HS-5 (cell line): ENCODE measurements around the gene PLEKHA7.
"Not testable (repeated sequence)": the region's sequence is repeated elsewhere in the genome, so short reads cannot be mapped to it uniquely, and the experiment has no call there.

Experiments
- DNase-seq: peaks from one replicate; pipeline ENCODE4 v3.0.0-alpha.2; 2012; ENCODE audit warnings: low read depth

The PLEKHA7 gene

DNA sequence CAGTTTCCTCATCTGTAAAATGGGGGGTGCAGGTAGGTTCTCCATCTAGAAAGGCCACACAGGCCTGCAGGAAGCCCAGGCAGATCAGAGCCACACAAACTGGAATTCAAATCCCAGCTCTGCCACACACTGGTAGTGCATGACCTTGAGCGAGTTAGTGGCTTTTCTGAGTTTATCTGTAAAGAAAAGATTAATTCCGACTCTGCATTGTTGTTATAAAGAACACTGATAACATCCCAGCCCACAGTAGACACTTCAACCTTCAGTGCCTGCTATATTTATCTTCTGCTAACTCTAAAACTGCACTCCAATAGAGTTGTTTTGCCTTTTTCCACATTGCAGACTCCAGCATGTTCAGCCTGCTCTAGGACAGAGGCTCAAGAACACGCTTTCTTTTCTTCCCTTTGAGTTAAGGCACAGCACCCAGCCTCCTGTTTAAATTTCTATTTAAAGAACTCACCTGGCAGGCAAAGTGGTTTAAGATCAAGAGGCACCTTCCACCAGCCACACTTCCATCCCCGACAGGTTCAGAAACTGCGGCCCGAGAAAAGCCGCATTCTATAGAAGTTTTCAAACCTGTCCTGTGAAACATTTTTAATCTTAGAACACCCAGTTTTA lies 133.9 kb downstream of the PLEKHA7 start:
- DNase-seq, result no peak

DNA sequence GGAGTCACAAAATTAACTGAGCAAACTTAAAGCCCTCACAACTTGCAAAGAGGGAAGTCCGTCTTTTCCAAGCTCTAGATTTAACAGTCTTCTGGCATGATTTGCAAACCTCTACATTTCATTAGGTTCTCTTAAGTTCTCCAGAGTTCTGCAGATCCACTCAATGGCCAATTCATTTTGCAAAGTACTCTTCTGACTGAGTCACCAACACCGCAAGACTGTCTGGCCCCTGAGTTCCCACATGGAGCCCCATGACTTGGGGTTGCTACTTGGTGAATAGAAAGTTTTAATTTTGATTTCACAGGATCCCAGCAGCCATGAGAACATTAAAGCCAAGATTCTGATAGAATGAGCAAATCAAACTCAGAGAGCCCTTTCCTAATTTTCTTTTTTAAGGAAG lies 134.5 kb downstream of the PLEKHA7 start:
- DNase-seq, result no peak

DNA sequence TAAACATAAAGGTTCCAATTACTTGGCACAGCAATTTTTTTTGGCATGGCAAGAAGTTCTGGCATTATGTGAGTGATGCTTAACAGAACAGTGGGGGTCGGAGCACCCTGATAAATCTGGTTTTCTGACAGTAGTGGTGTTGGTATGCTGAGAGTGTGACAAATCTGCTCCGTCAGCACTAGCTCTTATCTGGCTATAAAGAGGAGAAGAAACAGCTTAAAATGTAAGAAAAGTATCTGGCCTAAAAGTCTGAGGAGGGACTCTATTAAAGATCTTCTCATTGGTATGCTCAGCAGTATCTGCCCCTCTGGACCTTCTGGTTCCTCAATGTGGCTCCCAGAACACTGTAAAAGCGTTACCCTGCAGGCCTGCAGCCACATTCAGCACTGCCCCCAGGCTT lies 137.4 kb downstream of the PLEKHA7 start:
- DNase-seq, result no peak

DNA sequence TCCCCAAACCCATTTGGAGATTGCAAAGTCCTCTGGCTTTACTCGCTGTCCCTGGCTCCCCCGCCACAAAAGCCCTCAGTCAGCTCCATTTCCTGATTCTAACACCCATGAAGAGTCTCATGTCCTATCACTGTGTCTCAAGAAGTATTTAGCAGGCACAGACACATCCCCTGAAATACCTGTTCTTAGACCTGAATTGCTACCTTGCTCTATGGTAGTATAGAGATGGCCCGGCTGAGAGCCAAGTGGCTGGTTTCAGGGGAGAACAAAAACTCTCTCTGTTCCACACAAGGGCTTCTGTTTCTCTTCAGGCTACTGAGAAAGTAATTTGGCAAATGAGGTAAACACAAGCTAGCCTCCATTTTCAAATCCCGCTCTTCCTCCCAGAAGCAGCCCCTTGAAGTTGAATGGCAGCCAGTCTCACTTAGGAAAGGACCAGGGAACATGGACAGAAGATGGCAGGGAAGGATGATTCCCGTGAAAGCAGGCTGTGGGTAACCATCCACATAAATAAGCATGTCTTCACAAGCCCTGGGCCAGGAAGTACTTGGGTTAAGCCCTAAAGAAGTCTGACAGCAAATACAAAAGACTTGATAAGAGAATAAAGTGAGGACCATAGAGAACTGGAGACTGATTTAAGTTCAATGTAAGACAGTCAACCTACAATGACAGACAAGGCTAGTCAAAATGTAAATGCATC lies 138.0 kb downstream of the PLEKHA7 start:
- DNase-seq, result no peak

DNA sequence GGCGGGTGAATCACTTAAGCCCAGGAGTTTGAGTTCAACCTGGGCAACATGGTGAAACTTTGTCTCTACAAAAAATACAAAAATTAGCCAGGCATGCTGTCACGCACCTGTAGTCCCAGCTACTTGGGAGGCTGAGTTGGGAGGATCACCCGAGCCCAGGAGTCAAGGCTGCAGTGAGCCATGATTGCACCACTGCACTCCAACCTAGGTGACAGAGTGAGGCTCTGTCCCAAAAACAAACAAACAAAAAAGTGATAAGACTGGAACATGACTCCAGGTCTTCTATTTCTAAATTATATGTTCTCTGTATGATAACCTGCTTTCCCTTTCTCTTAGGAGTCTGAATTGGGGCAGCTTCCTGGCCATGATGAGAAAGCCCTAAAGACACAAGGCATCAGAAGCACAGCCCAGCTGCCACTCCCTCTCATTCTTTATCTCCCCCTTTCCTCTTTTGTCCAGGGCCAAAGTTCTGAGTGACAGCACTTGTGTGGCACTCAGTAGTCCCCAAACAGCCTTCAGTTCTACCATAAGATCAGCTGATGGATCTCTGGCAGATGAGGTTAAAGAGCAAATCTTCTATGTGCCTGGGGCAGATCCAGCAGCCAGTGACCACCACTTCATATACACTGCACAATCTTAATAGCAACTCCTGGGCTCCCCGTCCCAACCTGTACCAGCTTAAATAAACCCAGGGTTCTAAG lies 139.8 kb downstream of the PLEKHA7 start:
- no peak for DNase-seq

DNA sequence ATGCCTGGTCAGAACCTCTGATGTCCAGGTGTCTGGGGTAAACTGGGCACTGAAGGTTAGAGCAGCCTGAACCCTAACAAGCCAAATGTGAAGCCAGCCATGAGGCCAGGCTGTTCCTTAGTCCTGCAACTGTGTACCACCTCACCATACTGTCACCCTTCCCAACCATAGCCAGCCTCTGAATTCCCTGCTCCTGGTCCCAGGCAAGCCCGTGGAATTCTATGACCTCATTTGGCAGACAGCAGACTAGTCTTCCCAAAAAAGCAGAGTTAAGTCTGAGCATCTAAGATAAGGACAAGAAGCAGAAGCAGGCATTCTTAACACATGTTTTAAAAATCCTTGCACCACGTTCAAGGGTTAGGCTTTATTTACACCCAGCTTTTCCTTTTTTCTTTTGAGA lies 140.9 kb downstream of the PLEKHA7 start:
- DNase-seq, result no peak

DNA sequence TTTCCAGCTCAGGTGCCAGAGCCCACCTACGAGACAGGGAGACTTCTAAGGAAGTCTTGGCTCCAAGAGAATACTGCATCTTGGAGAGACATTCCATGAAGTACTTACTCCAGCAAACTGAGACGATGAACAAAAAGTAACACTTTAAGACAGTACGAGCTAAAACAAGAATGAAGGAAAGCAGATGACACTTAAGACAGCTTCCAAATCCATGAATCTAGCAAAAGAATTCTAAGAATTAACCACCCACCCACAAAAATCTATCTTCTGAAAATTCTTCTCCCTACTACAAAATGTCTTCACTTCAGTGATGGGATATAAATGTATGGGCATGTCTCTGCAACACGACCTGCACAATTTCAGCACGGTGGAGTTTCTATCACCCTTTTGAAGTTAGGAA lies 142.8 kb downstream of the PLEKHA7 start:
- DNase-seq, result no peak

DNA sequence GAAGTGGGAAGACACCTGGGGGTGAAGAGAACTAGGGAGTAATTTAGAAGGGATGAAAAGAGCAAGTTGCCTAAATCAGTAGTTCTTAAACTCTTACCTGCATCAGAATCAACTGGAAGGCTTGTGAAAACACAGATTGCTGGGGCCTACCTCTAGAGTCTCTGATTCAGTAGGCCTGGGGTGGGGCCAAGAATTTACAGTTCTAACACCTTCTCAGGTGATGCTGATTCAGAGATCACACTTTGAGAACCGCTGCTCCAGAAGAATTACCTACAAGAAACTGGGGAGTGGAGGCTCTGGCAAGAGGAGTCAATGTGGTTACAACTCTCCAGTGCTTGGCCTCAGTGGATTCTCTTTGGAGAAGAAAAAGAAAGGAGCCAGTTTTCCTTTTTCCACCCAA lies 147.1 kb downstream of the PLEKHA7 start:
- DNase-seq, result no peak

DNA sequence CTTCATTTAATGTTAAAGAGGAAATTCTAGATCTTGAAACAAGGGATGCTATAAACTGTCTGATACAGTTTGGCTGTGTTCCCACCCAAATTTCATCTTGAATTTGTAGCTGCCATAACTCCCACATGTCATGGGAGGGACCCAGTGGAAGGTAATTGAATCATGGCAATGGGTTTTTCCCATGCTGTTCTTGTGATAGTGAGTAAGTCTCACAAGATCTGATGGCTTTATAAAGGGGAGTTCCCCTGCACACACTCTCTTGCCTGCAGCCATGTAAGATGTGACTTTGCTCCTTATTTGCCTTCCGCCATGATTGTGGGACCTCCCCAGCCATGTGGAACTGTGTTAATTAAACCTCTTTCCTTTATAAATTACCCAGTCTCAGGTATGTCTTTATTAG lies 149.8 kb downstream of the PLEKHA7 start:
- not testable (repeated sequence) for DNase-seq

DNA sequence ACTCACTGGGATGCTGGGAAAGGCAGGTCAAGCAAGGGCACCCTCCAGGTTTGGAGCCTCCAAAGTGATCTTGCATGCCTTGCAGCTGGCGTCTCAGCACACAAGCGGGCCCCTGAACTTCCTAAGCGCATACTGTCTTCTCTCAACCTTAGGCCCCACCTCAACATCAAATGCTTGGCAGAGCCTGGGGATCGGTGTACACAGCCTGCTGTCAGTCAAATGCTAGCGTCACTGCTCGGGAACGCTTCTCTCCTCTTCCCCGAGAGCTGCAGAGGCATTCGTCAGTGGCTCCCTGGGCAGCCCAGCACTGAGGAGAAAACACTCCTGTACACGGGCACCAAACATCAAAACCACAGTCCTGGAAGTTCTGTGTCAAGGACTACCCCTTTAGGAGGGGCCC lies 150.8 kb downstream of the PLEKHA7 start:
- no peak for DNase-seq

DNA sequence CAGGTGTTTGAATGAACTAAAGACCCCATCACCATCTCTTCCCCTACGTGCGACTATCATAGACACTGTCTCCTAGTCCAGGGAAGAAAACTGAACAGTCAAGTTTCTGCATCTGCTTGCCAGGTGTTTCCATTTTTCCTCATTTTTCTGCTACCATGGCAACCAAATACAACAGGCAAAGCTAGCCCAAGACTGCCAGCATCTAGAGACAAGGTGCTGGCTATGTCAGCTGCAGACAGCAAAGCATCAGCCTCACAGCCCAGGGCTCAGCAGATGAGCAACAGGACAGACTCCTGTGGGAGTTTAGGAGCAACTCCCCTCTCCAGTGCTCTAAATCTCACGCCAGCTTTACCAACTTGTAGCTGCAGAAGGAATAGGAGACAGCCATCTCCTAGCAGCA lies 151.5 kb downstream of the PLEKHA7 start:
- no peak for DNase-seq

DNA sequence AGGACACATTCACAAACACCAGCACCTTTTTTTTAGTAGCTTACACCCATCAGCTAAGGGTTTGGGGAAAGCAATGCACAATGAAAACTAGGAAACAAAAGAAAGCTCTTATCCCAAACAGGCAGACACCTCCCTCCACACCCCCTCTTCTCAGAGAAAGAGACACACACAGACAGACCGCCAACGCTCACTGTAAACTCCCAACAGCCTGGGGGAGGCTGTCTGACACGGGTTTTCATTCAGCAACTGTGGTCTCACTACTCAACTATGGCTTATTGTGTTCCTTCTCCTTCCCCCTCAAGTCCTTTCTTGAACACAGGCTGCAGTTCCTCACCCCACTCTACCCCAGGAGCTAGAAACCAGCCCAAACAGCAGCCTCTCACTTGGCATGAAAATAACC lies 152.4 kb downstream of the PLEKHA7 start:
- DNase-seq, result no peak

DNA sequence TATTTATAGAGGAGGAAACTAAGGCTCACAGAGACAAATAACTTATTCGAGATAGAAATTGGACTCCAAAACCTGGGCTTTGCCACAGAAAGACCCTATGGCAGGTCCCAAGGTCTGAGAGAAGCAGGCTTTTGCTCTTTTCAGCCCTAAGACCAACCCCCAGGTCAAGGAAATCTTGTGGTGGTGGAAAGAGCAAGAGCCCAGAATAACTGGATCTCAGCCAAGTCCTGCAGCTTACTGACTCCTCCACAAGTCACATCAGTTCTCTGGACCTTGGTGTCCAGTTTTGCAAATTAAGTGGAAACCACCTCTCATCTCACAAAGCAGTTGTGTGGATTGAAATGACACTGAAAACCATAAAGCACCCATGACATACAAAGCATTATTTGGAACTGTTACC lies 153.6 kb downstream of the PLEKHA7 start:
- DNase-seq, result no peak

DNA sequence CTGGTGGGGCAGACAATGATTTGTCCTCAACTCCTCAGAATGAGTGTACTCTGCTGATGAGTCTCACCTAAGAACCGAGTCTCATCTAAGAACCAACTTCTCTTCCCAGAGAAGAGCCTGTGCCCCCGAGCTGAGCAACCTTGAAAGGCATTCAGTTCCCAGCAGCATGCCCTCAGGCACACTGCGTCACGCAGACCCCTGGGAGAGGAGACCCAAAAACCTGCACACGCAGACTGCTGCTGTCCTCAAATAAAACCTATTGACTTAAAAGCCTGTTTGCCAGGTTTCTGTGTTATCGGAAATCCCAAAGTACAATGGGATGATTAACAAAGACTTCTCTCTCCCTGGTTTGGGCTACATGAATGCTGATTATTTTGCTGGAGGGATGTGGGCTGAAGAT lies 154.6 kb downstream of the PLEKHA7 start:
- DNase-seq, result no peak

DNA sequence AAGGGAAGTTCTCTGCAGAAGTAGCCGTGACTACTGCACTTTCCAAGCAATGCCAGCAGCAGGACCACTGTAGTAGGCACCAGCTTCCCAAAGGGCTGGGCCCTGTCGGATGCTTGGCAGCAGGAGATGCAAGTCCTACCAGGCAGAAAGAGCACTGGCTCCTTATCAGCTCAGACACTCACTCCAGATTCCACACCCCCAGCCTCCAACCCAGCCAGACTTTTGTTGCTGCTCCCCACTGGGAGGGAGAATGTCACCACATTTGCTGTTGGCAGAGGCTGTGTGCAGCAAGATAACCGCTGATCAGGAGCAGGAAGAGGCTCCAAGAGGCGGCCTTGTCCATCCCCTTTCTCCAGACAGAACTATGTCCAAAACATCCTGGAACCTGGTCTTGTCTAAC lies 157.0 kb downstream of the PLEKHA7 start:
- DNase-seq, result no peak

DNA sequence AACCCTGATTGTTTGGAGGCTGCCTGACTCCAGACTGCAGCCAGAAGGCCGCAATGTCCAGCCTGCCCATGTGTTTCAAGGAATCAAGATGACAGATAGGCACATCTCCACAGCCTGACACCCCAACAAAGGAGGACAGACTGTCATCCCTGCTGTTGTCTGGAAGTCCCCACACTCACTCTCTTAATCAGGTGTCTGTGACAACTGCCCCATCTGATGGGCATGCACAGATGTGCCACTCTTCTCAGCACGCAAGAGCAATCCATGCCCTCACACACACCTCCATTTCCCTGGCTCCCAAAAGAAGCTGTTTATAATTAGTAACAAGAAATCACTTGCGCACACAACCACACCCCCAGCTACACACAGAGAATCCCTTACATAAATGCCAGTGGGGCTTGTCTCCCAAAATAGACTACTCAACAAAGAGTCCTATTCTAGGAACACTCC lies 158.2 kb downstream of the PLEKHA7 start:
- no peak for DNase-seq

DNA sequence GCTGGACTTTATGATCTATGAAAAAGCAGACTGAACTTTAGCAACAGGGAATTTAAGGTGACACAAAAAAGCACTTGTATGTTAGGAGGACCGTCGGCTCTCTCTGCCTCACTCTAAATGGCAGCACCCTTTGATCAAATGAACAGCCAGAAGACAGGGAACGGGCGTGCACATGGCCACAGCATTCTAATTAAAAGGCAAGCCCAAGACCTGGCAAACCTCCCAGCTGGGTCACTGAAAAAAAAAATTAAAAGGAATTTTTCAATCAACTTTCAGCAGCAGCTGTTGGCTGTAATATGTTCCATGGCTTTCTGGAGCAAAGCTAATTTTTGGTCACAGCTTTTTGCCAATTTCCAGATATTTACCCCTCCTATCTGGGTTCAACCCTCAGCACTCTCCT lies 159.2 kb downstream of the PLEKHA7 start:
- DNase-seq, result no peak

DNA sequence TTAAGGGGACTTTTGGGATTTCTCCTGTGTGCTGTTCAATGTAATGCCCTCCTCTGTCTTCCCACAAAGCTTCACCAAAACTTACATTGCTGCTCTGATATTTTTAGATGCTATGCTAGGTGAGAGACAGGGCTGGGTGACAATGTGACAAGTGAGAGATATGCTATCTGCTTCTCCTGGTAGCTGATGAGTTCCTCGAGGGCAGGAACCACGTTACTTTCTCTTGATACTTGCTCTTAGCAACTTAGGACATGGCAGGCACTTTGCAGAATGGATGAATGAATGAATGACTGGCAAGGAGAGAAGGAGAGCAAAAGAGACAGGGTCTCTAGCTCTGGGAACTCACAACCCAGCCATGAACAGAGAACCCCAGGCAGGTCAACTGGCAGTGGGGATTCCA lies 160.4 kb downstream of the PLEKHA7 start:
- DNase-seq, result no peak

DNA sequence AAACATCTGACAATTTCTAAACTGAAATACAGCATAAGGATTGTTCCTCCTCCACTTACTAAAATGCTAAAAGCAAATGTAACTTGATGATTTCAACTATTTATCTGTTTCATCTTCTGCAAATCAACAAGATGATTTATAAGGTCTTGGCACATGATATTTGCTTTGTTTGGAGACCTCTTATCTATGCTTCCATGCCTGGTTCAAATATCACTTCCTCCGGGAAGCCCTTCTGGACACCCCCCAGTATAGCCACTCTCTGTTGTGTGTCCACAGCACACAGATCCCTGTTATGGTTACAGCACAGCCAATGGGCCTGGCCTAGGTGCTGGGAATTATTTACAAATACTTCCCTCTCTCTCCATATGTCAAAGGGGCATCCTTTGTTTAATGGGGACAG lies 160.9 kb downstream of the PLEKHA7 start:
- DNase-seq, result no peak

DNA sequence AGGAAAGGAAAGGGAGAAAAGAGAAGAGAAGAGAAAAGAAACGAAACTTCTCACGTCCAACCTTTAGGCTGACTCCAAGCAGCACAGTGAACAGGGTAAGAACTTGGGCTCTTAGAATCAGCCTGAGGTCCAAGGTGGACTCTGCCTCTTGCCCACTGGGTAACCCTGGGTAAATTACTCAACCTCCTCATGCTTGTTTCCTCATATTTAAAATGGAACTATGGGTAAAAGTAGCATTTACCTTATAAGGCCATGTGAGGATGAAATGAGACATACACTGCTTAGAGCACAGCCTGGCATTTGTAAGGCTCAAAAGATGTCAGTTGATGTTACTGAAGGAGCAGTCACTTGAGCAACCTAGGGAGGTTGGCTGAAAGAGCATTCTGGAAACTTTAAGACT lies 167.9 kb downstream of the PLEKHA7 start:
- no peak for DNase-seq

DNA sequence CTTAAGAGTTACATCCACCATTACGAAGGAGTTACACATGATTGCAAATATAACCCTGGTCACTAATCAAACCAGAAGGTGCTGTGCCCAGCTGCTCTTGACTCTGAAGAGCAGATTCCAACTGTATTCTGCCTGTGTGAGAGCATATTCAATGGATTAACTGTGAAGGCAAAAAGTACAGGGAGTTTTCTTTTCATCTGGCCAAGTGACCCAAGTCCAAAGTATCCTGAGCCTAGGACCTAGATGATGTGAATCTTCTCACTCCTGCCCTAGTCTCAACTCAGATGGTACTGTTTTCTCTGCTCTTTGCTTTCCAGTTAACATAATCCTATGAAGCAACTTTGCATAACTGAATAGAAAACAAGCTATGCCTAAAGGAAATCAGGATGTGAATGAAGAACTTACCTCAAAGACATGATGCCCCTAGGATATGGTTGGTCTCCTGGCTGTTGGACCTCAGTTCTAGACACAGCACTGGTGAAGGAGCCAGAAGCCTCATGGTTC lies 169.9 kb downstream of the PLEKHA7 start:
- no peak for DNase-seq

DNA sequence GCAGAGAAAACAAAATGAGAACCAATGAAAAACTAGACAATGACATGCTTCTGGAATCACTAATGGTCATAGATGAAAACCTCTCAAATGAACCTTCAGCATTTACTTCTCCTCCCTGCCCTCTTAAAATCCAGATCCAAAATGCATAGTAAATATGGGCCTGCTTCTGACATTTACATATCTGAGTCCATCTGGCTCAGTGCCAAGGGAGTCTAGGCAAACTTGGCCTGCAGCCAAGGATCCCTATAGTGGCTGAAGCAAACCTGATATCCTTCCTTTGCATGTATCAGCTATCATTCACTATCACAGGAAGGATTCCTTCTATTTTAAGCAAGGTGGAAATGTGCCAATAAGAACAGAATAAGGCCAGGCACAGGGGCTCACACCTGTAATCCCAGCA lies 170.9 kb downstream of the PLEKHA7 start:
- no peak for DNase-seq

DNA sequence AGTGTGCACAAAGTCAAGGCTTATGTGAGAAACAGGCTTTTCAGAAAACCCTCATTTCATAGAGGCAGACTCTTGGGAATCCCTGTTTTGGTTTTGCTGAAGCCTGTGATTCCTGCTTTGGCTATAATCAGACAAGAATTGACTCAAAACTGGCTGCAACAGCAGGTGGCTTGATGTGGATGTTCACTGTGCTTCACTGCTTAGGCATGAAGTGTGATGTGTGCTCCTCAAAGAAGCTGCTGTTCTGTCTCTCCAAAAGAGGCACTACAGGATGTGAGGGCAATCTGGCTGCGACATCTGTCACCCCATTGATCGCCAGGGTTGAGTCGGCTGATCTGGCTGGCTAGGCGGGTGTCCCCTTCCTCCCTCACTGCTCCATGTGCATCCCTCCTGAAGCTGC lies 172.2 kb downstream of the PLEKHA7 start:
- no peak for DNase-seq
